Lower leg skin (tissue), 3 donors: ENCODE measurements around the gene MTTP.

Source experiments
- POLR2A ChIP-seq, 2 donors: fragments of 450-650 bp; IDR thresholded peaks; one replicate each; pipeline ENCODE4 v1.6.1; 2016 to 2017; ENCODE audit warnings: antibody characterized with exemption in 2 of 2, mild to moderate bottlenecking in 1 of 2, moderate library complexity in 1 of 2
- TF ChIP-seq, protein P1 (sequence below), 3 donors: fragments of 450-650 bp; IDR thresholded peaks; one replicate each; pipeline ENCODE4 v1.5.1; 2016; ENCODE audit warnings: antibody characterized with exemption in 3 of 3, mild to moderate bottlenecking in 3 of 3, moderate library complexity in 2 of 3

DNA sequence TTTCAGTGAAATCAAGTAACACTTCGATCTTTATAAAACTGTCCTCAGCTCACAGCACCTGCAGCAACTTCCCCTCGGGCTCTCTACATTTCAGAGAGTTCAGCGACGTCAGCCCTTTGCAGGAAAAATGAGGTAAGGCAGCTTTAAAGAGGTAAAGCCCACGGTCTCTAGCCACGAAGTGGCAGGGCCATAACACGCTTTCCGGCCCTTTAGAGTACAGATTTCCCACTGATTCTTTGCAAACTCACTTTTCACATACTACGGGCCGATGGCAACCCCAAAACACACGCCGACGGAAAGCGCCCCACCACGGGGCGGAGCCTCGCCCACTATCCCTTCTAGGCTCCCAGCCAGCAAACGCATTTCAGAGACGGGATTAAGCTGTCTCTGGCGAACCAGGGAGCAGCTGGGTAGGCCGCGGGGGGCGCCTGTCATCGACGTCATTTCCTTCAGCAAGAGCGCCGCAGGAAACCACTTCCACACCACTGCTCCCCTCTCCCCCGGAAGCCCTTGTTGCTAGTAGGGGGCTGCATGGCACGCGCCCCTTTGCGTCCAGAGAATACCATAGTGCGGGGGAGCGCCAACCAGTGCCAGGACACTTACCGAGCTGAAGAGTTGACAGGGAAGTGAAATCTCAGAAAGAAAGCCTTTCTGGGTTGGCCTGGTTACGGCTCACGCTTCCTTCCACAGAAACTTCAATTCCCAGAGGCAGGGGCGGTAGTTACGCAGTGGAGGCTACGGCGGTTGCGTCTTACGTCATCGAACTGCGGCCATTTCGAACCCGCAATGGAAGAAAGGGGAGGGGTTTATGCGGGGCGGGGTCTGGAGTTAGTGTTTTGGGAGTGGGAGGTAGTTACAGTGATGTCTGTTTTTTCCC lies 11.1 kb upstream of the MTTP start, which contains the start of gene TRMT10A:
- TF ChIP-seq POLR2A (IDR thresholded peaks at IDR 0.05), result no peak
- TF ChIP-seq, protein P1, sequence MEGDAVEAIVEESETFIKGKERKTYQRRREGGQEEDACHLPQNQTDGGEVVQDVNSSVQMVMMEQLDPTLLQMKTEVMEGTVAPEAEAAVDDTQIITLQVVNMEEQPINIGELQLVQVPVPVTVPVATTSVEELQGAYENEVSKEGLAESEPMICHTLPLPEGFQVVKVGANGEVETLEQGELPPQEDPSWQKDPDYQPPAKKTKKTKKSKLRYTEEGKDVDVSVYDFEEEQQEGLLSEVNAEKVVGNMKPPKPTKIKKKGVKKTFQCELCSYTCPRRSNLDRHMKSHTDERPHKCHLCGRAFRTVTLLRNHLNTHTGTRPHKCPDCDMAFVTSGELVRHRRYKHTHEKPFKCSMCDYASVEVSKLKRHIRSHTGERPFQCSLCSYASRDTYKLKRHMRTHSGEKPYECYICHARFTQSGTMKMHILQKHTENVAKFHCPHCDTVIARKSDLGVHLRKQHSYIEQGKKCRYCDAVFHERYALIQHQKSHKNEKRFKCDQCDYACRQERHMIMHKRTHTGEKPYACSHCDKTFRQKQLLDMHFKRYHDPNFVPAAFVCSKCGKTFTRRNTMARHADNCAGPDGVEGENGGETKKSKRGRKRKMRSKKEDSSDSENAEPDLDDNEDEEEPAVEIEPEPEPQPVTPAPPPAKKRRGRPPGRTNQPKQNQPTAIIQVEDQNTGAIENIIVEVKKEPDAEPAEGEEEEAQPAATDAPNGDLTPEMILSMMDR (IDR thresholded peaks at IDR 0.05), result no peak
